Psoas muscle (tissue), 8 donors: ENCODE data around the gene MT3. TPM values are rescaled to one million over a fixed set of nuclear protein-coding genes. Genes with fewer than 3 reads are reported as not detected.
A peak's percentile ranks its signal among the peaks of the same experiment; 100 is the strongest.

ENCODE experiments used
- ATAC-seq, 4 donors: fragments of 200-7000 bp; cut with Tn5 transposase; one replicate each; pipeline ENCODE4 v1.9.1; 2020; ENCODE audit warnings: moderate library complexity in 3 of 4, mild to moderate bottlenecking in 2 of 4
- DNase-seq, 2 donors: peaks; one replicate each; pipeline ENCODE4 v3.0.0-alpha.2; 2020
- H3K27ac ChIP-seq: fragments of 200-600 bp; one replicate; pipeline ENCODE4 v1.8.0; 2022
- H3K27me3 ChIP-seq, 3 donors: fragments of 200-600 bp in 1 of 3; one replicate each; pipeline versions ENCODE4 v1.6.1 to v1.8.0; 2013 to 2022; ENCODE audit warnings: low read length in 2 of 3, mild to moderate bottlenecking in 2 of 3, moderate library complexity in 1 of 3; ENCODE audit not compliant: insufficient read depth in 3 of 3
- H3K36me3 ChIP-seq, 2 donors: fragments of 200-600 bp in 1 of 2; one replicate each; pipeline versions ENCODE4 v1.6.1 to v1.8.0; 2013 to 2022; ENCODE audit warnings: low read depth in 1 of 2, mild to moderate bottlenecking in 1 of 2, moderate library complexity in 1 of 2; ENCODE audit not compliant: insufficient read depth in 1 of 2
- H3K4me1 ChIP-seq: fragments of 200-600 bp; one replicate; pipeline ENCODE4 v1.8.0; 2022
- H3K4me3 ChIP-seq: fragments of 200-600 bp; one replicate; pipeline ENCODE4 v1.8.0; 2022; ENCODE audit warnings: mild to moderate bottlenecking
- H3K9me3 ChIP-seq: fragments of 200-600 bp; one replicate; pipeline ENCODE4 v1.8.0; 2022
- CTCF ChIP-seq: fragments of 200-600 bp; IDR thresholded peaks from one replicate; pipeline ENCODE4 v1.8.0; 2022; ENCODE audit warnings: antibody characterized with exemption
- WGBS, 3 donors: extraction: QIAGEN DNeasy Blood & Tissue Kit; methylation state at CpG; one replicate each; pipeline versions ENCODE4 v1.1.6 to v1.1.7; 2013; 5-methylcytosine and 5-hydroxymethylcytosine counted together
- intact Hi-C, 2 donors: fragments of 100-400 bp; cut with DNase I; formaldehyde crosslinking; loops; one replicate each; pipeline versions ENCODE4 v1.11.0 to v1.14.2; 2022
- polyA plus RNA-seq, 3 donors: library from polyadenylated mRNA; stranded (reverse); fragments of 200-250 nt; gene quantifications; one replicate each; pipeline ENCODE4 v1.2.3, GENCODE V29; 2013
- total RNA-seq, 4 donors: library from RNA; stranded (reverse); fragmentation: NEBNext Ultra II Directional in 2 of 4; extraction: Animal tissue kit (Norgen Biotek cat#: 25700) in 2 of 4; gene quantifications; one replicate each; pipeline versions ENCODE4 v1.2.1 to v1.2.4, GENCODE V29; 2021 to 2023
- donor health status: healthy with polysubstance abuse.
- donor health status: DM: no; HTN: no; CAD: no; lungs with moderate emphysema.
- donor health status: Bipolar disorder and iron deficiency.
- donor health status: healthy.
- donor health status: DM: yes; HTN: yes; CAD: no.
- donor health status: DM: no; HTN: no; CAD: no.
- donor health status: DM: no; HTN: no; CAD: no.
- donor health status: DM: yes; HTN: yes; CAD: no.

Gene MT3
- total and polyA plus RNA-seq, 7 donors = 0.57 to 10.5 (median 4.2) TPM; not detected in 1

GRCh38 chr16:56625140-56625942 is 36.0 kb downstream of the MT3 start, which contains the start of gene MT1E:
MT1E (plus strand) TSS chr16:56625781; CDS start chr16:56625852, 71 bp downstream.
- ATAC-seq (peak; percentile 76 to 87 (median 83)), DNase-seq (peak; percentile 83 to 89)
- no peaks in the 10 kb centered on the region for H3K27me3 ChIP-seq
- H3K9me3 ChIP-seq = no peaks in the 10 kb centered on the region
- intact Hi-C loops = no loop called here
- no peak for TF ChIP-seq CTCF
- peak within 1 kb of the TSS; percentile 97 for H3K27ac ChIP-seq
- 1% methylated on average over 62 of the region's 62 CpGs for WGBS, 3 donors
- peak within 1 kb of the TSS; percentile 85 for H3K4me3 ChIP-seq
- H3K4me1 ChIP-seq = peaks cover 33% of the 10 kb centered on the region
- H3K36me3 ChIP-seq = no peaks in the 10 kb centered on the region

GRCh38 chr16:56625943-56626654 is 36.8 kb downstream of the MT3 start:
- H3K27ac ChIP-seq = peak overlapping the region; percentile 97
- no peaks in the 10 kb centered on the region for H3K9me3 ChIP-seq
- H3K4me1 ChIP-seq = peaks cover 33% of the 10 kb centered on the region
- no peaks in the 10 kb centered on the region for H3K36me3 ChIP-seq
- 18 to 23% (median 21%) methylated on average over 13 to 16 of the region's 16 CpGs for WGBS, 3 donors
- peak overlapping the region; percentile 85 for H3K4me3 ChIP-seq
- ATAC-seq = peak; percentile 62 to 82 (median 78)
- DNase-seq = peak; percentile 80 to 91
- intact Hi-C loops = no loop called here
- no peak for TF ChIP-seq CTCF
- no peaks in the 10 kb centered on the region for H3K27me3 ChIP-seq

GRCh38 chr16:56626685-56627084 is 37.4 kb downstream of the MT3 start:
- Histone ChIP-seq H3K9me3 (no peaks in the 10 kb centered on the region), H3K4me3 (peak overlapping the region; percentile 85), H3K27ac (peak overlapping the region; percentile 97), H3K36me3 (no peaks in the 10 kb centered on the region), H3K4me1 (peaks cover 33% of the 10 kb centered on the region), H3K27me3 (no peaks in the 10 kb centered on the region)
- no peak for TF ChIP-seq CTCF
- 36 to 49% (median 36%) methylated on average over 7 of the region's 7 CpGs for WGBS, 3 donors
- peak in 3 of 4 donors; percentile 12 to 22 (median 15) for ATAC-seq
- intact Hi-C loops = no loop called here
- DNase-seq = no peak

- ATAC-seq (no peak), DNase-seq (no peak)
- H3K4me3 ChIP-seq = no peak overlapping the region
- intact Hi-C loops = loop anchor here in 1 of 2 donors (2.0 kb wide), 1 partner anchor 50 kb away; no protein-coding TSS in a partner anchor
- WGBS, 3 donors = 49 to 62% (median 52%) methylated on average over 9 of the region's 9 CpGs
- H3K4me1 ChIP-seq = peaks cover 33% of the 10 kb centered on the region
- TF ChIP-seq CTCF = no peak
- no peaks in the 10 kb centered on the region for H3K27me3 ChIP-seq
- H3K9me3 ChIP-seq = no peaks in the 10 kb centered on the region
- H3K27ac ChIP-seq = peak overlapping the region; percentile 97
- no peaks in the 10 kb centered on the region for H3K36me3 ChIP-seq
Observed at GRCh38 chr16:56628486-56629350, 39.4 kb downstream of the MT3 start.
